Vagina (tissue), 2 donors: ENCODE results near the gene BLVRB. TPM values are rescaled to one million over a fixed set of nuclear protein-coding genes. Genes with fewer than 3 reads are reported as not detected.
"Not testable (repeated sequence)": the region's sequence is repeated elsewhere in the genome, so short reads cannot be mapped to it uniquely, and the experiment has no call there.

Experiments
- DNase-seq, 2 donors: peaks; one replicate each; pipeline ENCODE4 v3.0.0-alpha.2; 2017; ENCODE audit errors: extremely low spot score in 2 of 2
- H3K27ac ChIP-seq: fragments of 200-600 bp; sonication (generic); one replicate; pipeline ENCODE4 v1.5.1; 2019
- H3K27me3 ChIP-seq: fragments of 200-600 bp; sonication (generic); one replicate; pipeline ENCODE4 v1.5.1; 2019
- H3K36me3 ChIP-seq, 2 donors: fragments of 200-600 bp; sonication (generic); one replicate each; pipeline ENCODE4 v1.5.1; 2017 to 2019
- H3K4me1 ChIP-seq: fragments of 200-600 bp; sonication (generic); one replicate; pipeline ENCODE4 v1.5.1; 2019
- H3K4me3 ChIP-seq, 2 donors: fragments of 200-600 bp; sonication (generic); 1 replicate in 1 of 2; 2 replicates in 1 of 2; pipeline ENCODE4 v1.5.1; 2016 to 2019
- H3K9me3 ChIP-seq: fragments of 200-600 bp; sonication (generic); one replicate; pipeline ENCODE4 v1.5.1; 2019
- CTCF ChIP-seq, 3 experiments: fragments of 450-650 bp in 2 of 3; fragments of 200-600 bp in 1 of 3; sonication (generic) in 1 of 3; IDR thresholded peaks; one replicate each; pipeline ENCODE4 v1.5.1; 2017 to 2019; ENCODE audit warnings: antibody characterized with exemption in 3 of 3, mild to moderate bottlenecking in 2 of 3, moderate library complexity in 2 of 3
- POLR2A ChIP-seq, 2 donors: fragments of 450-650 bp; IDR thresholded peaks; one replicate each; pipeline ENCODE4 v1.6.1; 2017; ENCODE audit warnings: antibody characterized with exemption in 2 of 2, mild to moderate bottlenecking in 2 of 2, moderate library complexity in 2 of 2
- POLR2AphosphoS5 ChIP-seq, 2 donors: sonication (generic); formaldehyde crosslinking; IDR thresholded peaks; one replicate each; pipeline ENCODE4 v1.9.0; 2017; ENCODE audit warnings: antibody characterized with exemption in 2 of 2, mild to moderate bottlenecking in 2 of 2, low read depth in 1 of 2; ENCODE audit not compliant: insufficient read depth in 1 of 2
- intact Hi-C: fragments of 100-400 bp; cut with DNase I; formaldehyde crosslinking; loops from one replicate; pipeline ENCODE4 v1.15.1; 2023
- total RNA-seq: library from RNA; depleted of rRNA; stranded (reverse); fragments of >200 nt; gene quantifications from one replicate; pipeline ENCODE4 v1.2.3, GENCODE V29; 2016

The BLVRB gene
- total RNA-seq, 1 donor from 2014 or later, result 357 TPM

- DNase-seq, result peak in 1 of 2 donors; percentile 94
- H3K27me3 ChIP-seq, result no peaks in the 10 kb centered on the region
- no peaks in the 10 kb centered on the region for H3K36me3 ChIP-seq
- H3K4me3 ChIP-seq, result peak overlapping the region; percentile 73 to 85
- H3K27ac ChIP-seq, result peak overlapping the region; percentile 95
- peaks cover 45% of the 10 kb centered on the region for H3K4me1 ChIP-seq
- H3K9me3 ChIP-seq, result no peaks in the 10 kb centered on the region
- TF ChIP-seq CTCF (IDR thresholded peaks at IDR 0.05) (no peak), POLR2A (IDR thresholded peaks at IDR 0.05) (no peak), POLR2AphosphoS5 (IDR thresholded peaks at IDR 0.05; ENCODE audit: insufficient read depth in 1 of 2, low read depth in 1 of 2) (no peak)
- intact Hi-C loops, result loop anchor here (10.0 kb wide), 1 partner anchor 170 kb away; no protein-coding TSS in a partner anchor
Measured at GRCh38 chr19:40465025-40465556, 454 bp downstream of the BLVRB start.

- intact Hi-C loops, result loop anchor here (10.0 kb wide), 1 partner anchor 170 kb away; no protein-coding TSS in a partner anchor
- Histone ChIP-seq H3K4me1 (peaks cover 45% of the 10 kb centered on the region), H3K36me3 (no peaks in the 10 kb centered on the region), H3K27ac (peak overlapping the region; percentile 95), H3K9me3 (no peaks in the 10 kb centered on the region), H3K27me3 (no peaks in the 10 kb centered on the region), H3K4me3 (peak overlapping the region; percentile 73 to 85)
- TF ChIP-seq POLR2AphosphoS5 (IDR thresholded peaks at IDR 0.05; ENCODE audit: insufficient read depth in 1 of 2, low read depth in 1 of 2), result peak in 1 of 2 donors; percentile 44
- TF ChIP-seq CTCF (IDR thresholded peaks at IDR 0.05), result peak in 2 of 3 experiments; percentile 65 to 86
- TF ChIP-seq POLR2A (IDR thresholded peaks at IDR 0.05), result no peak
- DNase-seq, result peak in 1 of 2 donors; percentile 90
Measured at GRCh38 chr19:40464059-40465024, 1.2 kb downstream of the BLVRB start.

- peak overlapping the region; percentile 95 for H3K27ac ChIP-seq
- H3K36me3 ChIP-seq, H3K27me3 ChIP-seq, H3K9me3 ChIP-seq, DNase-seq: not testable (repeated sequence)
- H3K4me3 ChIP-seq, result peak overlapping the region in 1 of 2 donors; percentile 9
- intact Hi-C loops, result loop anchor here (10.0 kb wide), 1 partner anchor 171 kb away; no protein-coding TSS in a partner anchor
- H3K4me1 ChIP-seq, result peaks cover 45% of the 10 kb centered on the region
Measured at GRCh38 chr19:40463587-40464037, 1.9 kb downstream of the BLVRB start.

GRCh38 chr19:40461669-40462221, 3.8 kb downstream of the BLVRB start:
- Histone ChIP-seq H3K9me3 (no peaks in the 10 kb centered on the region), H3K4me1 (peaks cover 39% of the 10 kb centered on the region), H3K36me3 (peaks cover 0 to 10% of the 10 kb centered on the region in 2 donors), H3K27me3 (no peaks in the 10 kb centered on the region), H3K4me3 (no peak overlapping the region), H3K27ac (no peak overlapping the region)
- no peak for TF ChIP-seq CTCF (IDR thresholded peaks at IDR 0.05)
- TF ChIP-seq POLR2A (IDR thresholded peaks at IDR 0.05), result no peak
- TF ChIP-seq POLR2AphosphoS5 (IDR thresholded peaks at IDR 0.05; ENCODE audit: insufficient read depth in 1 of 2, low read depth in 1 of 2), result no peak
- DNase-seq, result no peak
- intact Hi-C loops, result loop anchor here (10.0 kb wide), 1 partner anchor 173 kb away; no protein-coding TSS in a partner anchor

GRCh38 chr19:40460185-40460584, 5.4 kb downstream of the BLVRB start:
- TF ChIP-seq CTCF (IDR thresholded peaks at IDR 0.05) (no peak), POLR2AphosphoS5 (IDR thresholded peaks at IDR 0.05; ENCODE audit: insufficient read depth in 1 of 2, low read depth in 1 of 2) (no peak), POLR2A (IDR thresholded peaks at IDR 0.05) (no peak)
- Histone ChIP-seq H3K36me3 (peaks cover 0 to 17% of the 10 kb centered on the region in 2 donors), H3K4me3 (no peak overlapping the region), H3K4me1 (peaks cover 31% of the 10 kb centered on the region), H3K27ac (no peak overlapping the region), H3K27me3 (no peaks in the 10 kb centered on the region), H3K9me3 (no peaks in the 10 kb centered on the region)
- no peak for DNase-seq
- intact Hi-C loops, result loop anchor here (10.0 kb wide), 1 partner anchor 175 kb away; no protein-coding TSS in a partner anchor
